GM23248 (cell line): ENCODE data around the gene MAP1S. TPM values are rescaled to one million over a fixed set of nuclear protein-coding genes. Genes with fewer than 3 reads are reported as not detected.
A peak's percentile ranks its signal among the peaks of the same experiment; 100 is the strongest.

Experiments
- DNase-seq: peaks from one replicate; pipeline ENCODE4 v3.0.0-alpha.2; 2015
- H2AFZ ChIP-seq: fragments of 200-600 bp; sonication (generic); 2 replicates; pipeline ENCODE4 v1.6.1; 2016; ENCODE audit warnings: antibody characterized with exemption
- H3F3A ChIP-seq: fragments of 200-600 bp; sonication (generic); 2 replicates; pipeline ENCODE4 v1.6.1; 2016; ENCODE audit warnings: mild to moderate bottlenecking, antibody characterized with exemption, mixed run types; ENCODE audit not compliant: insufficient read depth
- H3K27ac ChIP-seq: fragments of 200-600 bp; sonication (generic); 2 replicates; pipeline ENCODE4 v1.5.1; 2016; ENCODE audit warnings: mild to moderate bottlenecking
- H3K27me3 ChIP-seq: fragments of 200-600 bp; sonication (generic); replicated peaks from 2 replicates; pipeline ENCODE4 v1.6.1; 2016; ENCODE audit warnings: mild to moderate bottlenecking; ENCODE audit not compliant: insufficient read depth
- H3K36me3 ChIP-seq: fragments of 200-600 bp; sonication (generic); 2 replicates; pipeline ENCODE4 v1.6.1; 2016; ENCODE audit warnings: low read depth, mild to moderate bottlenecking
- H3K4me1 ChIP-seq: fragments of 200-600 bp; sonication (generic); 2 replicates; pipeline ENCODE4 v1.6.1; 2016; ENCODE audit warnings: mild to moderate bottlenecking; ENCODE audit not compliant: insufficient read depth
- H3K4me2 ChIP-seq: fragments of 200-600 bp; sonication (generic); one replicate; pipeline ENCODE4 v1.6.1; 2016; ENCODE audit warnings: mild to moderate bottlenecking; ENCODE audit not compliant: unreplicated experiment
- H3K4me3 ChIP-seq: fragments of 200-600 bp; sonication (generic); 2 replicates; pipeline ENCODE4 v1.5.1; 2016; ENCODE audit warnings: mild to moderate bottlenecking
- H3K79me2 ChIP-seq: fragments of 200-600 bp; sonication (generic); 2 replicates; pipeline ENCODE4 v1.6.1; 2016; ENCODE audit warnings: mild to moderate bottlenecking; ENCODE audit not compliant: insufficient read depth
- H3K9ac ChIP-seq: fragments of 200-600 bp; sonication (generic); 2 replicates; pipeline ENCODE4 v1.6.1; 2016; ENCODE audit warnings: mild to moderate bottlenecking
- H3K9me2 ChIP-seq: fragments of 200-600 bp; sonication (generic); 2 replicates; pipeline ENCODE4 v1.6.1; 2016; ENCODE audit warnings: mixed run types, mild to moderate bottlenecking, moderate library complexity; ENCODE audit not compliant: insufficient read depth
- H3K9me3 ChIP-seq: fragments of 200-600 bp; sonication (generic); one replicate; pipeline ENCODE4 v1.6.1; 2017; ENCODE audit warnings: low read depth
- H4K20me1 ChIP-seq: fragments of 200-600 bp; sonication (generic); 2 replicates; pipeline ENCODE4 v1.6.0; 2016; ENCODE audit not compliant: insufficient read depth
- EZH2 ChIP-seq: fragments of 200-600 bp; sonication (generic); IDR thresholded peaks from 2 replicates; pipeline ENCODE4 v1.6.1; 2018; ENCODE audit warnings: antibody characterized with exemption, mild to moderate bottlenecking; ENCODE audit not compliant: insufficient read depth, poor library complexity, severe bottlenecking
- EZH2phosphoT487 ChIP-seq: fragments of 200-600 bp; sonication (generic); IDR thresholded peaks from 2 replicates; pipeline ENCODE4 v1.6.1; 2018; ENCODE audit warnings: antibody characterized with exemption, moderate library complexity, mild to moderate bottlenecking, low read depth; ENCODE audit not compliant: insufficient read depth
- WGBS, 2 experiments: methylation state at CpG; one replicate each; pipeline ENCODE4 v1.1.6; 2015 to 2017; ENCODE audit warnings: low lambda C conversion rate in 2 of 2, low coverage in 1 of 2; ENCODE audit errors: missing lambda C conversion rate in 2 of 2; 5-methylcytosine and 5-hydroxymethylcytosine counted together
- in situ Hi-C: fragments of 300-500 bp; cut with MboI; formaldehyde crosslinking; loops from 2 replicates; pipeline ENCODE4 v1.15.0; 2020
- polyA plus RNA-seq: library from polyadenylated mRNA; unstranded; fragments of >200 nt; fragmentation: Nextera tagmentation; extraction: Ambion mirVana; gene quantifications from 2 replicates; pipeline ENCODE4 v1.2.1, GENCODE V29; 2016
- total RNA-seq: library from RNA; depleted of rRNA; stranded (reverse); fragments of >200 nt; shearing (Covaris generic); gene quantifications from 2 replicates; pipeline ENCODE4 v1.2.3, GENCODE V29; 2014

MAP1S gene
- total and polyA plus RNA-seq, 2 experiments from 2014 or later = 37.1 to 44.8 TPM

DNA sequence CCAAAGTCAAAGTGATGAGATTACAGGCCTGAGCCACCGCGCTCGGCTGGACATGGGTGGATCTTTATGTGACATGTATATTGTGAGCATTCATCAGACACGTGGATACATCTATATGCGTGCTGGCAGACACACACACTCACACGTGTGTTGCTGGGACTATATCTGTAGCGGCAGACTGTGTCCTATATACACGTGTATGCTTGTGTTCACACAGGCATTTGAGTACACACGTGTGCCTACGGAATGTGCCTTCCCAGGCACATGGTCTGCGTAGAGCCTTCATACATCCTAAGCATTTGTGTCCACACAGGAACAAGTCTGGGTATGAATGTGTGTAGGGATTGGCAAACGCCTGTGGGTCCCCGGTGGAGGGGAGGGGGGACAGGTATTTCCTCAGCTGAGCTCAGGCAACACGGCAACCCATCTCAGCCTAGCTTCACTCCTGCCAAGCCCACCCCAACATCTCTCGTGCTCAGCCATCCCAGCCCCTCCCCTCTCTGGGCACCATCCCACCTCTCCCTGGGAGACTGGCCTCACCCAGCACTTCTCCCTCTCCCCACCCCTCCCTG, 33.7 kb upstream of the MAP1S start:
- H3K4me2 ChIP-seq = no peak overlapping the region
- no peaks in the 10 kb centered on the region for H3F3A ChIP-seq
- H4K20me1 ChIP-seq = no peaks in the 10 kb centered on the region
- in situ Hi-C loops = no loop called here
- no peak overlapping the region for H2AFZ ChIP-seq
- no peak for TF ChIP-seq EZH2phosphoT487
- TF ChIP-seq EZH2 = no peak
- no peaks in the 10 kb centered on the region for H3K36me3 ChIP-seq
- H3K9me2 ChIP-seq = no peaks in the 10 kb centered on the region
- H3K4me3 ChIP-seq = no peak overlapping the region
- no peak for DNase-seq
- no peak overlapping the region for H3K27ac ChIP-seq
- WGBS, 2 experiments = 57 to 60% methylated on average over 12 to 15 of the region's 15 CpGs
- peaks cover 9% of the 10 kb centered on the region for H3K27me3 ChIP-seq
- peaks cover 5% of the 10 kb centered on the region; the same call in 1 of the 2 replicates for H3K4me1 ChIP-seq
- H3K79me2 ChIP-seq = no peaks in the 10 kb centered on the region
- H3K9me3 ChIP-seq = no peaks in the 10 kb centered on the region
- H3K9ac ChIP-seq = no peak overlapping the region

DNA sequence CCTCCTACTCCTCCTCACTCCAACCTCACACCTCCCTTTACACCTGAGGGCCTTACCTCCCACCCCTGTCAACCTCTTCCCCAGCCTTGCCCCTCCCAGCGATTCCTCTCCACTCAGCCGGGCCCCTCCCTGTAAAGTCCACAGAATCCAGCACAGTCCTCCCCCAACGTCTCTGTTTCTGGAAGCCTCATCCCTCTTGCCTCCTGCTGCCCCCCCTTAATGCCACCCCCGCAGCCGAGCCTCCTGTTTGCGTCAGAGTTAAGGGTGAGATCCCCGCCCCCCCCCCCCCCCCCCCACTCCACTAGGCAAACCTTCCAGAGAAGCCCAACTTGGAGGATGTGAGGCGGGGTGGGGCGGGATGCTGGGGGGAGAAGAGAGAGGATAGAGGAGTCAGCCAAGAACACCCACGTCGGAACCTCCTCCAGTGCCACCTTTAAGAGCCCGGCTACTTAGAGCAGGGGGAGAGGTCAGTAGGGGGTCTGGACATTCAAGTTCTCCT, 33.2 kb upstream of the MAP1S start:
- Histone ChIP-seq H3K79me2 (no peaks in the 10 kb centered on the region), H3K9ac (peak overlapping the region; percentile 21; the same call in 1 of the 2 replicates), H2AFZ (peak overlapping the region; percentile 48; the same call in 1 of the 2 replicates), H3F3A (no peaks in the 10 kb centered on the region), H3K9me3 (no peaks in the 10 kb centered on the region), H4K20me1 (no peaks in the 10 kb centered on the region), H3K4me1 (0 out of 2 replicates have a peak, but pooled peaks cover 4% of the 10 kb centered on the region), H3K9me2 (no peaks in the 10 kb centered on the region), H3K27me3 (peaks cover 9% of the 10 kb centered on the region), H3K4me3 (peak overlapping the region; percentile 60), H3K36me3 (no peaks in the 10 kb centered on the region), H3K27ac (no peak overlapping the region), H3K4me2 (peak overlapping the region; percentile 81)
- DNase-seq = peak; percentile 41
- in situ Hi-C loops = no loop called here
- TF ChIP-seq EZH2phosphoT487 = no peak
- TF ChIP-seq EZH2 = no peak
- WGBS, 2 experiments = 0 to 1% methylated on average over 6 to 12 of the region's 12 CpGs

DNA sequence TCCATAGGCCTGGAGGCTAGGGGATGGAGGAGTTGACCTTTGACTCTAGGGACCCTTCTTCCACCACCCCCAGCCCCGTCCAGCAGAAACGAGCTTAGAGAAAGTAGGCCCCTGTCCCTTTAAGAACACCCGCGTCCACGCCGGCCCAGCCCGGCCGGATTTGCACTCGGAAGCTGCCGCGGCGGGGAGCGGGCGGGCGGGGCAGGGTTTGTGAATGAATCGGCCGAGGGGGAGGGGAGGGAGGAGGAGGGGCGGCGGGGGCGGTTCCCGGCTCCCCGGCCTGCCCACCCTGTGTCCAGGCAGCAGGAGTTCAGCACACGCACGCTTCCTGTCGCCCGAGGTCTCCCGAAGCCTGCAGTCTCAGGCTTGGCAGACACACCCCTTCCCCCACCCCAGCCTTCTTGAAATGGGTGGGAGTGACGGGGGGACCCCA, 32.7 kb upstream of the MAP1S start:
- Histone ChIP-seq H3K27me3 (peaks cover 9% of the 10 kb centered on the region), H2AFZ (peak overlapping the region; percentile 48; the same call in 1 of the 2 replicates), H3F3A (no peaks in the 10 kb centered on the region), H3K4me3 (peak overlapping the region; percentile 60), H3K79me2 (no peaks in the 10 kb centered on the region), H3K9me3 (no peaks in the 10 kb centered on the region), H3K9me2 (no peaks in the 10 kb centered on the region), H4K20me1 (no peaks in the 10 kb centered on the region), H3K4me2 (peak overlapping the region; percentile 81), H3K9ac (peak overlapping the region; percentile 21; the same call in 1 of the 2 replicates), H3K4me1 (0 out of 2 replicates have a peak, but pooled peaks cover 4% of the 10 kb centered on the region), H3K36me3 (no peaks in the 10 kb centered on the region), H3K27ac (no peak overlapping the region)
- 1% methylated on average over 14 to 28 of the region's 28 CpGs for WGBS, 2 experiments
- peak; percentile 49 for DNase-seq
- TF ChIP-seq EZH2 = no peak
- TF ChIP-seq EZH2phosphoT487 = no peak
- in situ Hi-C loops = no loop called here

DNA sequence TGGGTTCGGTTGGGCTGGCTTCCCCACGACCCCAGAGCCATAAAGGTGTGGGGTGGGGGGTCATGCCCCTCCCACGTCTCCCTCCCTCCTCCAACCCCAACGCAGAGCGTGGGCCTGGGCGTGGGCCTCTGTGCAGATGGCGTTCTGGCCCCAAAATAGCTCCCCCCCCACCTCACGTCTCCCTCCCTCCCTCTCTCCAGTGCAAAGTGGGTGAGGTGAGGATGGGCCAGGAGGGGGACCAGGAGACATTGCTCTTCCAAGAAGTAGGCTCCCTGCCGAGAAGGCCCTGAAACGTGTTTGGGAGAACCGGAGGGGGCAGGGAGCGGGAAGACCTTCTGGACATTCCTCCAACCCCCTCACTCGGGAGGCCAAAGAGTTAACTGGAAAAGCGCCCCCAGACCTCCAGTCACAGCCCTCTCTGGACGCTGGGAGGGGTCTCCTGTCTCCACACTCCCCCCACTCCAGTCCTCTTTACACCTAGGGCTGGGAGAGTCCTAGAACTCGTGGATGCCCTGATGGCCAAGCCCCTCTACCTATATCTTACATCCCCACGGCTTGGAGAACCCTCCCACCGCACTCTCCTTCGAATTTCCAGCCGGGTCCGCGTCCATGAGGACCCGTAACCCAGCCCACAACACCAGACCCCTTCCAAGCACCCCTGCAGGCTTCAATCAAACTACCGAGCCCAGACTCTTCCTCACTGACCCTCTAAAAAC, 32.0 kb upstream of the MAP1S start:
- Histone ChIP-seq H4K20me1 (no peaks in the 10 kb centered on the region), H3K4me1 (0 out of 2 replicates have a peak, but pooled peaks cover 4% of the 10 kb centered on the region), H3F3A (no peaks in the 10 kb centered on the region), H3K9ac (no peak overlapping the region), H3K9me2 (no peaks in the 10 kb centered on the region), H3K9me3 (no peaks in the 10 kb centered on the region), H3K36me3 (no peaks in the 10 kb centered on the region), H2AFZ (no peak overlapping the region), H3K4me3 (no peak overlapping the region), H3K27me3 (peaks cover 9% of the 10 kb centered on the region), H3K4me2 (peak overlapping the region; percentile 81), H3K79me2 (no peaks in the 10 kb centered on the region), H3K27ac (no peak overlapping the region)
- 2 to 4% methylated on average over 21 to 22 of the region's 24 CpGs for WGBS, 2 experiments
- TF ChIP-seq EZH2 = peak; percentile 40
- no peak for TF ChIP-seq EZH2phosphoT487
- DNase-seq = no peak
- in situ Hi-C loops = no loop called here
